Stimulated activated CD4-positive, alpha-beta T cell treated with anti-CD3 and anti-CD28 coated beads, TNF-alpha, amount 100 ng/mL, for 48 hours (primary cell): Measurements from ENCODE around the gene EFNA5.

Experiments used
- DNase-seq, 3 donors: peaks; one replicate each; pipeline ENCODE4 v3.0.0-alpha.2; 2020; ENCODE audit warnings: low read depth in 3 of 3

The EFNA5 gene

DNA sequence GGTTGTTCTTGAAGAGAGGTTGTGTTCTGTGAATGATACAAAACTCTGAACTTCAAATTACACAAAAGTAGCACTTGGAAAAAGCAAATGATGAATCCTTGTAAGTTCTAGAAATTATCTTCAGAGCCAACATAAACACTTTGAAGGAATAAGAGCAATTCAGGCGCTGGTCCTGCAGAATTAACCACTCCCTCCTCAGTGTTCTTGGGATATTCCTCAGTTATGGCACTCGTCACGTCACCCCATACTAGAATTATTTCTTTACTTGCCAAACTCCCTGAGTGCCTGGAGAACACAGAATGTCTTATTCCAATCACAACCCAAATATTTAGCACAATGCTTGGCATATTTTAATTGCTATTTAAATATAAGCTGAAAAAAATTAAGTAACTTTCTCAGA is 126.3 kb downstream of the EFNA5 start:
- no peak for DNase-seq

DNA sequence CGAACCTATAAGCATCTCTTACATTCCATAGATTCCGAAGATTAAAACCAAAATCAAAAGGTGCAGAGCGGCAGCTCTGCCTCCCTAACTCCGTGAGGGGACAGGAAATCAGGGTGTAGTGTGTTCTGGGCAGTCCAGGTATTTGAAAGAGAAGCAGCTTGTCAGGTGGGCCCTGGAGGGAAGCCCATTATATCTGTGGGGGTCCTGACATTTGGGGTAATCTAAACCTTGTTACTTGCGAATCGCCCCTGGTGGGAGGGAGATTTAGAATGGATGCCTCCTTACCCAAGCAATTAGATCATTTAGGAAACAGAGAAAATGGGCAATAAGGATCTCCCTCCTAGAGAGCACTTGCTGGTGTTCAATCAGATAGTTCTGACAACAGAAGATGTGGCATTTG is 126.9 kb downstream of the EFNA5 start:
- DNase-seq, result no peak

DNA sequence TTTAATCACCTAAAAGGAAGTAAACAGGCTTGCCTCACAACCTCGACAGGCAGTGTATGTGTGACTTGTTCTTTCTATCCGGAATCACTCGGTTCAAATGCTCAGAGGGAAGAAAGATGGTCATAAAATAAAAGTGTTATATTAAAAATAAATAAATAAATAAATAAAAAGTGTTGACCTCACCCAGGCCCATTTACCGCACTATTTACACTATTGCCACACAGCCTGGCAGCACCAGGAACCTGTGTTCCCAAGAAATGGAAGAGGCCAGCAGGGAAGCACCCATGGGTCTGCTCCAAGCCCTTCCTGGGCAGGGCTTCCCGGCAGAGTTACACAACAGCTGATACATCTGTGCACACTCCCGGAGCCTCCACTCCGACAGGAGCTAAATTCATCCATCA is 127.9 kb downstream of the EFNA5 start:
- DNase-seq, result no peak

DNA sequence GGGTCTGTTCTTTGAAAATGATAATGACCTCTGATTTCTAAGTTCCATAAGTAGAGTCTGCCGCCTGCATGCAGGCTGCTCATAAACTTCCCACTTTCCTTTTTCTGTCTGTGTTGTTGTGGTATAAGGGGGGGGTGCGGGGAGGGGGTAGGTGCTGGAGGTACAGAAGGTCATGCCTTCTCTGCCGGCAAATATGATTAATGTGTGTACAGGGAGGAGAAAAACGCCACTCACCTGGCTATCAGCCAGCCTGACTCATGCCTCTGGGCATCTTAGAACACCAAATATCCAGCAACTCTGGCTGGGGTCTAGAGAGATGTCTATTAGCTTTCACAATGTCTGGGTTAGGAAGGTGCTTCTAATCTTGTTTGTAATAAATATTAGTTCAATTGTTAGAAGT is 128.3 kb downstream of the EFNA5 start:
- no peak for DNase-seq

DNA sequence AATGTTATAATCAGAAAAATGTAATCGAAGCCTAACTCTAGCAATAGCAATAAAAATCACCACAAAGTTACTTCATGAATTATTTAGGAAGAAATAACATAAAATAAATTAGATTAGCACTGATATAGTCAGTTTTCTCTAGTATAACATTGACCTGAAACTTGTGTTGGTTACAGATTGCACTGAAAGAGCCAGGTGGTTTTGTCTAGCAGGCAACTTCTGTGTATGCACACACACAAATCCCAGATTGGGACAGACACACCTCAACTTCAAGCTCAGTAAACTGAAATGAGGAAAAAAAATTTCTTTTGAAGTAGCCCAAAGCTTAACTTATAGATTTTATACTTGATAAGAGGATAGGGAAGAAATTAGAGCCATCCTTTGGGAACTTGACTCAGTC is 129.3 kb downstream of the EFNA5 start:
- DNase-seq, result no peak

DNA sequence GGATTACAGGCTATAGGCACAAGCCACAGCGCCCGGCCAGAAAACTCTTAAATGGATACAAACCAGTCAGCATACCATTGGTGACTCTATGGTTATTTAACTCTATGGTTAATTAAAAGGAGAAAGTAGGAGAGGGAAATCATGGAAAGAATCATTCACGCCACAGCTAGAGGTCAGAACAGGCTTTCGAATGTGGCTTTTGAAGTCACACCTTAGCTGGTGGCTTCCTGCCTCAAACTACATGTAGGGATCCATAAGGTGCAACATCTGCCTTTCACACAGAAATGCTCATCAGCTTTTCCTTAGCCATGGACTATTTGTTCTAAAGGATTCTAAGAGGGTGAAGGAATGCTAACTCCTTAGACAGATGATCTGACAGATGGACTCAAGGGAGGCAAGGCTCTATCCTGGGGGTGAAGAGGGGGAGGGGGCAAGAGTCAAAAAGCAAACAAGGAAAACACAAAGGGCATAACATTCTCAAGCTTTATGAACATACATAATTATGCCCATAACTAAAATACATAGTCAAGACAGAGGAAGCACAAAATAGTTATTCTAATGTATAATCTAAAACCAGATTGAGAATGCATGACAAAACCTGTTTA is 130.9 kb downstream of the EFNA5 start:
- no peak for DNase-seq

DNA sequence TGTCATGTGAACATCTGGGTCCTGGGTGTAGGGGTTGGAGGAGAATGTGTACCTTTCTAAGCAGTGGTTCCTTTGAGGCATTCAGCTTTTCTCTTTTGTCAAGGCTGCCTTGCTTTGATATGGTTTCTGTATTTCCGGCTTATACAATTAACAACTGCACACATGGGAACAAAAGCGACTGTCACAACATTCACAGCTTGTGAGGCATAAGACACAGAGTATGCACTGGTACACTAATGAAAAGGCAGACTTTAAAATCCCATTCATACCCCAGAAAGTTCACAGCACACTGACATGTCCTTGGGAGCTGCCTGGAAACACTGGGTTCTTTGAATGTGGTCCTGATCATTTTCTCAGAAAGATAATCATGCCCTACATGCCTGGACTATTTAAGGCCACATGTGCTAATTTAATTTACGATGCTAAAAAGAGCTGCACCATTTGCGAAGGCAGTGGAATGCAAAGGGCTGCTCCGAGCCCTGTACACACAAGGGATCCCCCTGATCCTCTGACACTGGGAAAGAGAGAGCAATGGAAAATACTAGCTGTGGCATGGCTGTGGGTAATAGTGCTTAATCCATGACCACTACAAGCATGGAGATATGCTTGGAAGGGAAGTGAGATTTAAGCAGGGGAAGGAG is 131.8 kb downstream of the EFNA5 start:
- no peak for DNase-seq

DNA sequence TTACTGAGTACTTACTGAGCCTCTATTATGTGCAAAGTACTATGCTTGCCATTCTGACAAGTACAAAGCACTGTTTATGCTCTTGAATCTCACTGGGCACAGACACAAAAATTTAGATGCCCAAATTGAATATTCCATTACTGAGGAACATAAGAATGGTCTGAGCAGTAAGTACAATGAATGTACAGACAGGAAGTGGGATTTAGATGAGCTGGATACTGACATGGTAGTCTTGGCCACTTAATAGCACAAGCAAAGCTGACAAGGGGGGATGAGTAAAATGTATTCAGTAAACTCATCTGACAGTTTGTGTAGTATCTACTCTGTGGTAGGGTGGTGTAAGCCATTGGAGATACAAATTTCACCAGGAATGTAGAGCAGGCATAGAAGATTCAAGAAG is 132.4 kb downstream of the EFNA5 start:
- no peak for DNase-seq

DNA sequence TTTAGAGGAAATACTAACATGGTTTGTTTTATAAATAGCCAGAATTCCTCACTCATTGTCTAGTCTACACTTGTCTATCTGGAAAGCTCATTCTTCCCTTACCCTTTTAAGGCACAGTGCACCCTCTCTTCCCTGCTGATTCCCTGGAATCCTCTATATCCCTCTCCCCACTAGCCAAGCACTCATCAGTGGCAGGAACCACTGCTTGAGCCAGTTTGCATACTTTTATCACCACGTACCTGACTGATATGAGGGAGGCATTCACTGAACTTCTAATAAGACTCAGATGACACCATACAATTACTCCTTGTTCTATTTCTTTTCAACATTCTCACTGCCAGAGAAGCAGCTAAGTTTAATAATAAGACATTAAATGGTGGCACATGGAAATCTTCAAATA is 134.9 kb downstream of the EFNA5 start:
- DNase-seq, result no peak

DNA sequence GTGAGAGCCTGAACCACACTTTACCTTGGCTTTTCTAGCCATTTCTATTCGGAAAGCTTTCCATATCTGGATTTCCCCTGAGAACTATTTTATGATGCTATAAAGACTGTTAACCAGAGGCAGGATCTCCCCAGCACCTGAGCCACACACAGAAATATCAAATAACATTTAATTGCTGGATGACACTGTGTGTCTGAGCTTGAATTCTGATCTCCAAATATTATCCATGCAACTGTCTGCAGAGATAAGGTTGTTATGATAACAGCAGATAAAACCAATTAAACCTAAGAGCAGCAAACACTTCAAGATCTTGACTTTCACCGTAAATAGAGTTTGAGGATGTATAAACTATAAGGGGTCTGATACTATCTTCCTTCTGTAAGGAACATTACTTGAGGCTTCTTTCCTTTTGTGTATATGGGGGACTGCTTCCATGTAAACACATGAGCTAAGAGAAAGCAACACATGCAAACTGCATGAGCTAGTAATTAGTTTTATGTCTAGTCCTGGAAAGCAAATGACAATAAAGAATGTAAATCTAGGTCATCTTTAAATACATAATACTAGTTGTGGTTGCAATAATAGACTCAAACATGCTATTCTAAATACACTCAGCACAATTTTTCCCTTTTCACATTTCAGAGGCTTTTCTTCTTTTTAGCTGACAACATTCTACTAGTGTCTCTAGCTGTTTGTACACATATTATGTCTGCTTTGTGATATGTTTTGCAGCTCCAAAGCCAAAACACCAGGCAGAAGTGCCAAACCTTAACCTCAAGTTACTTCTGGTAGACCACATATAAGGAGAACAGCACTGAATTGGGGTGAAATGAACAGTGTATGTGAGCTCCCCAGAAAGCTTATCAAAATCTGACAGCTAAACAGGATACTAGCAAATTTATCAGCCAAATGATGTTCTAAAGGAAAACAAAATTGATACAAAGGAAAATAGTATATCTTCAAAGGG is 136.5 kb downstream of the EFNA5 start:
- no peak for DNase-seq

DNA sequence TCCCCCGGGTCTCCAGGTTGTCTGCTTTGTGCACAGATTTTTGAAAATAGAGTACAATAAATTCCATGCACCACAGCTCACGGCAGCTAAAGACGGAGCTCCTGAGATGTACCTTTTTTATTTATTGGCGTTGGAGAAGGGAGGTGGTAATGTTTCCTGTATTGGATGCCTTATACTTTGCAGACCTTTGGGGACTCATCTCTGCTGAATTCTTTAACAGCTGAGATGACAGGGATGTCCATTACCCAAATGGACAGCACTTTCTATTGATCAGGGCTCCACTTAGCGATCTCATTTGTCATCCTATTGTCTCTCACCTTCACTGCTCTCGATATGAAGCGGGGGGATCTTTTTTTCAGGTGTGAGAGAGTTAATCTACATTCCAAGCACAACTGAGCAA is 137.8 kb downstream of the EFNA5 start:
- DNase-seq, result no peak

DNA sequence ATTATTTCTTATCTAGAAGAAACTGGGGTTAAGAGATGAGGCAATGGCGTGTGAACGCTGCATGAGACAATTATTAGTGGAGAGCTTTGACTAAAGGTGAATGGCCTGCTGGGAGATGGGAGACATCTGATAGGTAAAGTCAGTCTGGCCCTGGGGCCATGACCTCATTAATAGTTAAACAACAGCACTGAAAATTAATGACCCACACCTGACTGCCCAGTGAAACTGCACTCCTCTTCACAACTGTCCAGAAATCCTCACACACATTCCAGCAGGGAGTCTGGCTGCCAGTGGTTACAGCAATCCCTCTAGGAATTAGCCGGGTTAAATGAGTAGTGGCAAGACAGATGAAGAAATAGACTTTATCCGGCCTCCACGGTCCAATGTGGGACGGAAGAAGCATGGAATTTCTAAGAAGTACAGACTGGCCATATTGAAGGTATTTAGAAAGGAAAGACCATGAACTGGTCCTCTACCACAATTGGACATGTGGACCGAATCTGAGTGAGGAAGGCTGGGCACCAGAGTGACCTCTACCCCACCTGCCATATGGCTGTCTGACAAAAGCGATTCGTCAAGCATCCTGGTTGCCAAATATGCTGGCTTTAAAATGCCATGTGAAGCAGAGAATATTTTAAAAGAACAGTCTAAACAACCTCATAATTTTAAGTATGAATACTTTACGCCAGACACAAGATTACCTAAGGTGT is 138.4 kb downstream of the EFNA5 start:
- no peak for DNase-seq

DNA sequence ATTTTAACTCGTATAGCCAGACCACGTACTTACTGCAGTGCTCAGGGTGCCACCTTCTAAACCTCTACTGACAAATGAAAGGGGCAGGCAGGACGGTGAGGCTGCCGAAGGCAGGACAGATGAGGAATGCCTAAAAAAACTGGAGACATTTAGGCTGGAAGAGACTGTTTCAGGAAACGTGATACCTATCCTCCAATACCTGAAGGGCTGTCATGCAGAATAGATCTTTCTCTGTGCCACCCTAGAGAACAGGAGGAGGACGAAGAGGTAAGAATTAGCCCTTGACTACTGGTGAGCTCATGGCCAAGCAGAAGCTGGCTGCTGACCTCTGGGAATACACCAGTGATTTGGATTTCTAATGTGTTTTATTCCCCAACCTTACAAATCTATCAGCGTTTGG is 139.4 kb downstream of the EFNA5 start:
- DNase-seq, result no peak

DNA sequence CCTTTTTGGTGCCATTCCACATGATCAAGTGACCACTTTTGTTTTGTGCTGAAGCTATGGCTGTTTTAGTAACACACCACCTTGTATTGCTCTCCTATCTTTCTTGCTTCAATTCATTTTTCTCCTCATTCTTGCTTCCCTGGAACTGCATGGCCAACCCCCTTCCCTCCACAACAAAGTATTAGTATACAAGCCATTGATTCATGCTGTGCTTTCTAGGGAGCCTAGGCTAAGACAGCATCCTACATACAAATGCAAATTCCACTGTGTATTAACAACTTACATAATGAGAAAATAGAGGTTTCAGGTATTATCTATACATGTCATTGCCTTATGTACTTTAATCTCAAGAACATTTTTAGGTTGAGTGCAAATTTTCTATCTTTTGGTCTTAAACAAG is 141.1 kb downstream of the EFNA5 start:
- DNase-seq, result no peak

DNA sequence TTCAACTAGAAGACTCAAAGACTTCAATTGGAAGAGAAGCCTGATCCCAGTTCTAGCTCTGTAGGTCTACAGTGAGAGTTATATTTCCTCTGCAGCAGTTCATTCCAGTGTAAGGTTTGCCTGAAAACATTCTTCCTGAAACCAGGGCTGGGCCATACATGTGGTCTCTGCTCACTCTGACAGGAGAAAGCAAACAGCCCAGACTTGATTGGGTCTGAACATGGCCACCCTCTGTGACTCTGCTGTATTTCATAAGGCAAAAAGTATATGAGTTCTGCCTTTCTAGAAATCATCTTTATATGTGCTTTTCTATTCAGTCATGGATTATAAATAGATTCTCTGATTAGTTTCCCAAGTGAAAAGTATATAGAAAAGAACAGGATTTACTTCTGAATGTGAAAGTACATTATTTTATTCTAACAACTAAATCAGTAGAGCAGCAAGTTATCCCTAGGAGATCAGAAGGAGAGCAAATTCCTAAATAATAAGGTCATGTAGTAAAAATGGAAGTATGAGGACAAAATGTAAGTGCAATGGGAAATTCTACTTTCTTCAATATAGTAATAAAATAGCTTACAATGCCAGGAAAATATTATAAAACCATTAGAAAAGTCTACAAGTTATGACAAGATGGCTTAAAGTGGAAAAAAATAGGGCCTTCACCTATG is 144.3 kb downstream of the EFNA5 start:
- DNase-seq, result no peak

DNA sequence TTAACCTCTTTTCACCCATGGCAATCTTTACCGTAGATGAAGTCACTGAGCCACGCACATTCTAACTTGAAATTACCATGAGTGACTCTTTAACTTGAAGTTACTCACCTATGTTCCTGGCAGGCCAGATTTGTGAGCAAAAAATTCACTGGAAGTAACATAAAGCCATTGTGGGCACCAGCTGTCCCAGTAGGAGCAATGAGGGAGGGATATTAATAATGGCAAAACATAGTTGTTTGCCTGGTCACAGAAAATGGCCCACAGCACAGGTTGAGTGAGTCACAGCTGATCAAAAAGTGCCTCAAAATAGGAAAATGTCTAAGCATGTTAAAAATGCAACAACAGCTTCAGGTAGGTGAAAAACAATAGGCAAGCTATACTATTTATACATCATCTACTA is 146.6 kb downstream of the EFNA5 start:
- no peak for DNase-seq

DNA sequence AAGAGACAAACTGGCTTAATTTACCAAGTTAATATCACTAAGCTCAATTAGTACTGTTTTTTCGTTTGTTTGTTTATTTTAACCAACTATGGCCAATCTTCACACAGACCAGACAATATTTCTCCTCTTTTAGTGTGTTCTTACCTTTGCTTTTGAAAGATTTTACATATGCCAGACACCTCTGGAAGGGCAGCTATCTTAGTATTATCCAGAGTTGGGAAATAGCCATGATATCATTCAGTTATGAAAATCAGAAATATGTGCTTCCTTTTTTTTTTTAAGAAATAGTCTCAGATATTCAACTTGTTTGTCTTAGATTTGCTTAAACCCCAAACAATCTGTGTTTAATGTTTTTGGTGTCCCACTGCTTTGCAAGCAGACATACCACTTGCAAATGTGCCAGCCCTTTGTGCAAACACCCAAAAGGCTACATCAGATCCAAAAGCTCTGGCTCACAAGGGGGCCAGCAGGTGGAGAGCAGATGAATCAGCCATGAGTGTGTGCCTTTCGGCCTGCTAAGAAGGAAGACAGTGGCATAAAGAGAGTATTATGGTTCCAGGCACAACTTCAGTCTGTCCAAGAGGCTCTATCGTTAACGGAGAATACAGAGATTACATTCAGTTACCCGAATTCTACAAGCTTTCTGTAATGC is 147.6 kb downstream of the EFNA5 start:
- no peak for DNase-seq

DNA sequence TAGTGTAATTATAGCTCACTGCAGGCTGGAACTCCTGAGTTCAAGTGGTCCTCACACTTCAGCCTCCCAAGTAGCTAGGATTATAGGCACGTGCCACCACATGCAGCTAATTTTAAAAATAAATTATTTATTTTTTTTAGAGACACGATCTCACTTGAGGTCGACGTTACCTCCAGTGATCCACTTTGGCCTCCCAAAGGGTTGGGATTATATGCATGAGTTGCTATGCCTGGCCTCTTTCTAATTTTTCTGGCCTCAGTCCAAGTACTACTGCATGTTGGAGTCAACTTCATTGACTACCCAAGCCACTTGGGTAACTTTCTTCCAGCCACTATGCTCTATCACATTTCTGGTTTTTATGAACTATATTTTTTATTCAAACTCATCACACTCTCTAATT is 148.3 kb downstream of the EFNA5 start:
- no peak for DNase-seq

DNA sequence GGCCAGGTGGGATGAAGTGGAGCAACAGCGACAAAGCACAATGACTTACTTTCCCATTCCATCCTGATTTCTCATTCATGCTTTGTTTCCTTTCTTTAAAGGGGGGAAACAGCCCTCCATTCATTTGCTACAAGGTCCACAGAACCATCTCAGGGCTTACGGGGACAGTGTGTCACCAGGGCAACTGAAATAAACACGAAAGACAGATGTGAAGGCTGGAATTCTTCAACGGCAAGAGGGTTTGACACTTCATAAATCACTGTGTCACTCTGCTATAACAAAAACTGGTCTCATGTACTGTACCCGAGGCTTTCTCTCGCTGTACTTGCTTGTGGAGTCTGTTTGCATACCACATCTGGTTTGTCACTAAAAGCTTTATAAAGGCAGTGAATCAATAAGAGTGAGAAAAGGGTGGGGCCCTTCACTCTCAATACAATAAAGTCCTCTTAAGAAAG is 150.8 kb downstream of the EFNA5 start:
- DNase-seq, result no peak

DNA sequence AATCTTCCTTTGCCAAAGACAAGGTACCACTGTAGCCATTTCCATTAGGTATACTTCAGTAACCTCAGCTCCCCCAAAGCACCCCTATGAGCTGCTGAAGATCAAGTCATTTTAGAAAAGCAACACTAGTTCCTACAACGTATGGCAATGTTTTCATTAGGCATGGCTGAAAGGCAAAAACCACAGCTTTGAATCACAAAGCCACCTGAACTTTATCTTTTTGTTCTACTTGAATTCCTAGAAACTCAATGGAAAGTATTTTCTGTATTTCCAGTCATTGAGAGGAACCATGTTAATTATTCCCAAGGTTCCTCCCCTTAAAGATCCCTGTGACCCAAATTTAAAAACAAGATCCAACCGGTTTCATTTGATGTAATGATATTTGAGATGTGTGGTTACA is 152.1 kb downstream of the EFNA5 start:
- DNase-seq, result no peak

DNA sequence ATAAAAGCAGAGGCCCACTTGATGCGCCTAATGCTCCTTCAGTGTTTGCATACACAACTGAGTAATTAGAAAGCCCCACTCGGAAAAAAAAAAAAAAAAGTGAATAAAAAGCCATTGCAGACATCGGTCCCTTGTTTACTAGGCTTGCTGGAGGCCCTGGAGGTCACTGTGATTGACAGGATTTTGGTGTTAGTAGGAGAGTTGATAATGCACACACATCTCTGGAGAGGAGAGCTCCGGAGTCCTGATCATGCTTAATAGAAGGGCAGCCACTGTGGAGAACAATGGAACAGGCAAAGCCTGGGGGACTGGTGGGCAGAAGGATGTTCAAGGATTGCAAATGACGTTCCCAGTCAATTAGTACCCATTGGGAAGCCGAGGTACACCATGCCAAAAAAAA is 152.5 kb downstream of the EFNA5 start:
- DNase-seq, result no peak
